ENCODE data around the gene HPCAL1.
A peak's percentile ranks its signal among the peaks of the same experiment; 100 is the strongest.

The HPCAL1 gene

DNA sequence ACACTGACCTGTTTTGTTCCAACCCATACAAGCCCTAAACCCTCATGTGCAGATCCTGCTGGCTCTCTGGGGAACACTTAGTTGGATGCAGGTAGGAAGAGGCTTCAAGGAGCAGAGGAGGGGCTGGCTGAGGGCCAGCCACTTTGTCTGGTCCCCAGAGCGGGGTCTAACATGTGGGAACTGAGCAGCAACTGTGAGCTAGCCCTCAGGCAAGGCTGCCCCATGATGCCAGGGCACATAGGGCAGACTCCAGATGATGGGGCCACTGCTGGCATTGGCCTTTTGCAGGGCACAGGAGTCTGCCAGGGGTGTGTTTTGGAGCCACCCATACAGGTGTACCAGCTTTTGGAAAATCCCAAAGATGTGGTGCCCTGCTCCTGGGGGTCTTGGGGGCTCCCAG, 67.7 kb downstream of the HPCAL1 start:
- TF ChIP-seq TCF12 (IDR thresholded peaks at IDR 0.05; ENCODE audit: low read depth) (no peak), RAD21 (IDR thresholded peaks at IDR 0.05; ENCODE audit: low read depth) (no peak), TAF1 (IDR thresholded peaks at IDR 0.05; ENCODE audit: low read depth) (no peak), FOXM1 (IDR thresholded peaks at IDR 0.05; ENCODE audit: borderline replicate concordance, low read depth) (no peak), CREB1 (IDR thresholded peaks at IDR 0.05; ENCODE audit: low read depth) (no peak), EGR1 (IDR thresholded peaks at IDR 0.05) (no peak), NFIC (IDR thresholded peaks at IDR 0.05) (no peak), YY1 (IDR thresholded peaks at IDR 0.05; ENCODE audit: low read depth) (no peak), ZBTB7A (IDR thresholded peaks at IDR 0.05; ENCODE audit: low read depth) (no peak), CEBPB (IDR thresholded peaks at IDR 0.05) (no peak)
- TF ChIP-seq, protein P1, sequence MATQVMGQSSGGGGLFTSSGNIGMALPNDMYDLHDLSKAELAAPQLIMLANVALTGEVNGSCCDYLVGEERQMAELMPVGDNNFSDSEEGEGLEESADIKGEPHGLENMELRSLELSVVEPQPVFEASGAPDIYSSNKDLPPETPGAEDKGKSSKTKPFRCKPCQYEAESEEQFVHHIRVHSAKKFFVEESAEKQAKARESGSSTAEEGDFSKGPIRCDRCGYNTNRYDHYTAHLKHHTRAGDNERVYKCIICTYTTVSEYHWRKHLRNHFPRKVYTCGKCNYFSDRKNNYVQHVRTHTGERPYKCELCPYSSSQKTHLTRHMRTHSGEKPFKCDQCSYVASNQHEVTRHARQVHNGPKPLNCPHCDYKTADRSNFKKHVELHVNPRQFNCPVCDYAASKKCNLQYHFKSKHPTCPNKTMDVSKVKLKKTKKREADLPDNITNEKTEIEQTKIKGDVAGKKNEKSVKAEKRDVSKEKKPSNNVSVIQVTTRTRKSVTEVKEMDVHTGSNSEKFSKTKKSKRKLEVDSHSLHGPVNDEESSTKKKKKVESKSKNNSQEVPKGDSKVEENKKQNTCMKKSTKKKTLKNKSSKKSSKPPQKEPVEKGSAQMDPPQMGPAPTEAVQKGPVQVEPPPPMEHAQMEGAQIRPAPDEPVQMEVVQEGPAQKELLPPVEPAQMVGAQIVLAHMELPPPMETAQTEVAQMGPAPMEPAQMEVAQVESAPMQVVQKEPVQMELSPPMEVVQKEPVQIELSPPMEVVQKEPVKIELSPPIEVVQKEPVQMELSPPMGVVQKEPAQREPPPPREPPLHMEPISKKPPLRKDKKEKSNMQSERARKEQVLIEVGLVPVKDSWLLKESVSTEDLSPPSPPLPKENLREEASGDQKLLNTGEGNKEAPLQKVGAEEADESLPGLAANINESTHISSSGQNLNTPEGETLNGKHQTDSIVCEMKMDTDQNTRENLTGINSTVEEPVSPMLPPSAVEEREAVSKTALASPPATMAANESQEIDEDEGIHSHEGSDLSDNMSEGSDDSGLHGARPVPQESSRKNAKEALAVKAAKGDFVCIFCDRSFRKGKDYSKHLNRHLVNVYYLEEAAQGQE (IDR thresholded peaks at IDR 0.05; ENCODE audit: low read depth), result no peak
- TF ChIP-seq, protein P2, sequence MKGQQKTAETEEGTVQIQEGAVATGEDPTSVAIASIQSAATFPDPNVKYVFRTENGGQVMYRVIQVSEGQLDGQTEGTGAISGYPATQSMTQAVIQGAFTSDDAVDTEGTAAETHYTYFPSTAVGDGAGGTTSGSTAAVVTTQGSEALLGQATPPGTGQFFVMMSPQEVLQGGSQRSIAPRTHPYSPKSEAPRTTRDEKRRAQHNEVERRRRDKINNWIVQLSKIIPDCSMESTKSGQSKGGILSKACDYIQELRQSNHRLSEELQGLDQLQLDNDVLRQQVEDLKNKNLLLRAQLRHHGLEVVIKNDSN (IDR thresholded peaks at IDR 0.05), result no peak

DNA sequence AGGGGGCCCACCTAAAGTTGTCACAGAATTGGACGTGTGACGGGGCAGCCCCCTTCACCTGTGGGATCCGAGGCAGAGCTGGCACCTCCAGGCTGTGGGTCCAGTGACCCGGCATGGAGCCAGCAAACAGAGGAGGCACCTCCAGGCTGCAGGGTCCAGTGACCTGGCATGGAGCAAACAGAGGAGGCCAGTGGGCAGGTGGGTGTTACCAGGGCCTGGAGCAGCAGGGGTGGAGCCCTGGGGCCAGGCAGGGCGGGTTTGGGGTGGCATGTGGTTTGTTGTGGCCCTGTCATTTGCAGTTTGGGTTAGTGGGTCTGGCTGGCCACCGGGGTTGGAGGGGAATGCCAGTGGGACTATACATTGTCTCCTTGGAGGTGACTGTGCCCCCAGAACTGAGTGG, 68.2 kb downstream of the HPCAL1 start:
- TF ChIP-seq RAD21 (IDR thresholded peaks at IDR 0.05; ENCODE audit: low read depth) (no peak), NFIC (IDR thresholded peaks at IDR 0.05) (peak; percentile 82), TEAD4 (IDR thresholded peaks at IDR 0.05) (no peak), EP300 (IDR thresholded peaks at IDR 0.05; ENCODE audit: borderline replicate concordance) (0 out of 2 replicates have a peak, but pooled peaks have one; percentile 21), ZBTB7A (IDR thresholded peaks at IDR 0.05; ENCODE audit: low read depth) (peak; percentile 36; the same call in 1 of the 2 replicates), TAF1 (IDR thresholded peaks at IDR 0.05; ENCODE audit: low read depth) (no peak), TCF12 (IDR thresholded peaks at IDR 0.05; ENCODE audit: low read depth) (no peak), CEBPB (IDR thresholded peaks at IDR 0.05) (no peak)
- TF ChIP-seq, protein P1 (IDR thresholded peaks at IDR 0.05; ENCODE audit: low read depth), result no peak
- TF ChIP-seq, protein P3, sequence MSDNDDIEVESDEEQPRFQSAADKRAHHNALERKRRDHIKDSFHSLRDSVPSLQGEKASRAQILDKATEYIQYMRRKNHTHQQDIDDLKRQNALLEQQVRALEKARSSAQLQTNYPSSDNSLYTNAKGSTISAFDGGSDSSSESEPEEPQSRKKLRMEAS (IDR thresholded peaks at IDR 0.05), result 0 out of 2 replicates have a peak, but pooled peaks have one; percentile 24

GRCh38 chr2:10371441-10372196, 68.9 kb downstream of the HPCAL1 start:
- no peak for TF ChIP-seq ZBTB7A (IDR thresholded peaks at IDR 0.05; ENCODE audit: low read depth)
- TF ChIP-seq, protein P2 (IDR thresholded peaks at IDR 0.05), result no peak
- TF ChIP-seq, protein P3 (IDR thresholded peaks at IDR 0.05), result no peak
- no peak for TF ChIP-seq TEAD4 (IDR thresholded peaks at IDR 0.05)
- TF ChIP-seq EP300 (IDR thresholded peaks at IDR 0.05; ENCODE audit: borderline replicate concordance), result no peak
- TF ChIP-seq EGR1 (IDR thresholded peaks at IDR 0.05), result no peak
- TF ChIP-seq FOXM1 (IDR thresholded peaks at IDR 0.05; ENCODE audit: borderline replicate concordance, low read depth), result no peak
- TF ChIP-seq YY1 (IDR thresholded peaks at IDR 0.05; ENCODE audit: low read depth), result no peak
- TF ChIP-seq TCF12 (IDR thresholded peaks at IDR 0.05; ENCODE audit: low read depth), result no peak
- TF ChIP-seq, protein P1 (IDR thresholded peaks at IDR 0.05; ENCODE audit: low read depth), result no peak
- TF ChIP-seq TAF1 (IDR thresholded peaks at IDR 0.05; ENCODE audit: low read depth), result no peak
- no peak for TF ChIP-seq CREB1 (IDR thresholded peaks at IDR 0.05; ENCODE audit: low read depth)
- TF ChIP-seq CEBPB (IDR thresholded peaks at IDR 0.05), result no peak
- no peak for TF ChIP-seq RAD21 (IDR thresholded peaks at IDR 0.05; ENCODE audit: low read depth)
- TF ChIP-seq NFIC (IDR thresholded peaks at IDR 0.05), result no peak
